Activated CD4-positive, alpha-beta T cell treated with anti-CD3 and anti-CD28 coated beads, Interleukin-2, amount 50 U/mL, for 16 hours (primary cell): ENCODE measurements around the gene RALGPS1.

ENCODE experiments used
- DNase-seq: peaks from one replicate; pipeline ENCODE4 v3.0.0-alpha.2; 2020

The RALGPS1 gene

GRCh38 chr9:127123064-127123890, 208.7 kb downstream of the RALGPS1 start:
- no peak for DNase-seq

DNA sequence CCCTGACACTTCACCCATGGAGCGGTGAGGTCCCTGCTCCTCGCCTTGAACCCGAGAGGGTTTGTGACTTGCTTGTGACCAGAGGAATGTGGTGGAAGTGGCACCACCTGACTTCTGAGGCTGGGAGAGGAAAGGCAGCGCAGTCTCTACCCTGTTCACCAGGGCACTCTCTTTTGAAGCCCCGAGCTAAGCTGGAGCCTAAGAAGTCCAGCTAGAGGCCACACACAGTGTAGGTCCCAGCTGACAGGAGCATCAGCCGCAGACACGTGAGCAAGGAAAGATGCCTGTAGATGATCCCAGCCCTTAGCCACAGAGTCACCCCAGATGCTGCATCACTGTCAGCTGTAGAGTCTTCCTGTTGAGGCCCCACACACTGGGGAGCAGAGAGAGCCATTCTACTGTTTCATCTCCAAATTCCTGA, 209.5 kb downstream of the RALGPS1 start:
- no peak for DNase-seq

GRCh38 chr9:127124792-127125191, 210.2 kb downstream of the RALGPS1 start:
- no peak for DNase-seq

DNA sequence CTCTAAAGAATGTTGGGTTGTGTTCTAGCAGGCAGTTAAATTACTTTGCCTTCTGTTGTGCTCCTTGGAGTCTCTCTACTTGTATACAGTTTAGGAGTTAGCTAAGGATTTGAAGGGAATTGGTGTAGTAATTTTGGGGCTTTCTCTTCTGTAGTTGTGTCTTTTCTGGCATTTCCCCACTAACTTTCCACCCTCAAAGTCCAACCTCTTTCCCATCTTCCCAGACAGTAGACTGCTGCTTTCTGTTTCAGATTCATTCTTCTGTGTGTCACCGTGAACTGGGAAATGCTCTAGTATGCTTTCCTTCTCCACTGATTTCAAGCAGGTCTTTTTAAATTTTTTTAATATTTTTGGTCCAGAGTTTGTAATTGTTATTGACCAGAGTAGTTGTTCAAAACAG, 212.4 kb downstream of the RALGPS1 start:
- no peak for DNase-seq

DNA sequence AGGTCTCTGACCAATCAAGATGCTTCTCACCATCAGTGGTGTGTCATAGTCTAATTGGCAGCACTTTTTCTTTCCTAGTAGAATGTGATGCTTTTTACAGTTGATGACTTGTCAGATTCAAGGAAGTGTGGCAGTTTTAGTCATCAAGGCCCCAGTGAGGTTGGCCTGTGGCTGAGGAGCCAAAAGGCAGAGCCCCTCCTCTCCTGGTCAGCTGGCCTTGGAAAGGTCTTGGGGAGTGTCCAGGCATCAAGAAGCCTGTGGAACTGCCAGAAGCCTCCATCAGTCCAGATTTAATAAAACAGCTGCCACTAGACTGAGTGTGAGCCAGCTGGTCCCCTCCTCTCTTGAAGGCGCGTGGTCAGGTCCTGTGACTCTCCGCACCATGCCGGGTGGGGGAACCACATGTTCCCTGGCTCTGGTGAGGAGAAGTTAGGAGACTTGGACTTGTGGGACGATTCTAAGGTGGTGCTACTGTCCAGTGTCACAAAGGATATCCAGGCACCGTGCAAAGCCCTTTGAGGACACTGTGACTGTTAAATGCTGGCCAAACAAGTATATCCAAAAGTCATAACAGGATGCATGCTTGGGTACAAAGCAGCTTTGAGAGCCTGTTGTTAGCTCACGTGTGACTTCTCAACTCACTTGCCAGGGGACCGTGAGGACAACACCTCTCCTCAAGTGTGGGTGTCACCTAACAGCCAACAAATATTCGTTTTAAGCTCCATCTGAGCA, 213.9 kb downstream of the RALGPS1 start:
- no peak for DNase-seq

DNA sequence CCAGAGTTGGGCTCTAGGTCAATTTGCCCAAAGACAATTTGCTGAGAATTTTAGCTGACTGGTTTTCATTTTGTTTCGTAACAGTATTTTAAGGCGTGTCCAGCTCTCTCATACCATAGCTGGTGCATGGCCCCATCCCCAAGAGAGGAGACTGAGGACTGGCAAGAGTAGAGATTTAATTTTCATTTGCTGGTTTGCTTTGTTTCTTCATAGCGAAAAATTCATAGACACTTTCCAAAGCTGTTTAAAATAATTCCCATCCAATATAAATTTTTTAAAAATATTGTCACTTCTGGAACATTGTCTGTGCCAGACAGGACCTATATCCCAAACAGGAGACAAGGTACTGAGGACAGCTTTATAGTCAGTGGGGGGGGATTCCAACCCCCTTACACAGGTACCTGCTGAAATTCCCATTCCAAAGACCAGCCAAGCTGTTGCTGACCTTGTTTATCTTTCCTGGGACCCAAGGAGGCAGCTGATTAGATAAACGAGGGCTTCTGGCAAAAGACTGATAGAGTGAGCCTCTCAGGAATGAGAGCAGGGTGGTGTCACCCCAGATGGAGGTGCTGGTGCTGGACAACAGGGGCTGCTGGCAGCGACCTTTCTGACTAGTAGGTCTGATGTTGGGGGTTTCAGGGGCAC, 214.6 kb downstream of the RALGPS1 start:
- DNase-seq: no peak

GRCh38 chr9:127129718-127130085, 215.1 kb downstream of the RALGPS1 start:
- DNase-seq: no peak

DNA sequence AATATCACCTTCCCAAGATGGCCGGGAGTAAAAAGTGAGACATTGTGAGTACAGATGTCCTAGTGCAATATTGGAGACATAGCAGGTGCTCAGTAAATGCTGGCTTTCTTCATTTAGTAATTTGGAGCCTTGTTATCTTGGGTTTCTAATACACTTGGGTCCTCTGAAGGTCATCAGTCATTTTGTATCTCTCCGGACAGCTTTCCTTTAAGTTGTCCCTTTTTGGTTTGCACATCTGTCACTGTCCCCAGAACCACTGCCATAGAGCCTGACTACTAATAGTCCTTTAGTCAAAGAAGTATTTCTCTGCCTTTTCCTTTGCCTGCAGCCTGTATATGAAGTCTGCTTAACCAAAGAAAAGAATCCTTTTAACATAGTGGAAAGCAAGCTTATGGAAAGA, 215.7 kb downstream of the RALGPS1 start:
- no peak for DNase-seq

- DNase-seq: no peak
Observed at GRCh38 chr9:127130661-127131538, 216.3 kb downstream of the RALGPS1 start.

- no peak for DNase-seq
Observed at GRCh38 chr9:127131871-127132270, 217.3 kb downstream of the RALGPS1 start.

DNA sequence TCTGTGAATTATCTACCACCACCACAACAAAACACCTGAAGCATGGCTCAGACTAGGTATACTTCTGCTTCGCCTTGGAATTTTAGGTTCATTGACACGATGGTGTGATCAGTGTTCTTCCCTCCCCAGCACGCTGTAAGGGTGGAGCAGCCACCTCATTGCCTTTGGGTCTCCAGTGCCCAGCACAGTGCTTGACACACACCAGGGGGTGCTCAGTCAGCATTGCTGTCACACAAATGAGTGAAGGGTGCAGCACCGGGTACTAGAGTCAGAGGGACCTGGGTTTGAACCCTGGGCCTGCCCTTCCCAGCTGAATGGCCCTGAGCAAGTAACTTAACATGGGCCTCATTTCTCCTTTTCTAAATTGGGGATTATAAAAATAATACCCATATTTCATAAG, 217.8 kb downstream of the RALGPS1 start:
- no peak for DNase-seq

- DNase-seq: no peak
Observed at GRCh38 chr9:127132921-127133647, 218.5 kb downstream of the RALGPS1 start.

GRCh38 chr9:127133739-127134167, 219.2 kb downstream of the RALGPS1 start:
- no peak for DNase-seq

DNA sequence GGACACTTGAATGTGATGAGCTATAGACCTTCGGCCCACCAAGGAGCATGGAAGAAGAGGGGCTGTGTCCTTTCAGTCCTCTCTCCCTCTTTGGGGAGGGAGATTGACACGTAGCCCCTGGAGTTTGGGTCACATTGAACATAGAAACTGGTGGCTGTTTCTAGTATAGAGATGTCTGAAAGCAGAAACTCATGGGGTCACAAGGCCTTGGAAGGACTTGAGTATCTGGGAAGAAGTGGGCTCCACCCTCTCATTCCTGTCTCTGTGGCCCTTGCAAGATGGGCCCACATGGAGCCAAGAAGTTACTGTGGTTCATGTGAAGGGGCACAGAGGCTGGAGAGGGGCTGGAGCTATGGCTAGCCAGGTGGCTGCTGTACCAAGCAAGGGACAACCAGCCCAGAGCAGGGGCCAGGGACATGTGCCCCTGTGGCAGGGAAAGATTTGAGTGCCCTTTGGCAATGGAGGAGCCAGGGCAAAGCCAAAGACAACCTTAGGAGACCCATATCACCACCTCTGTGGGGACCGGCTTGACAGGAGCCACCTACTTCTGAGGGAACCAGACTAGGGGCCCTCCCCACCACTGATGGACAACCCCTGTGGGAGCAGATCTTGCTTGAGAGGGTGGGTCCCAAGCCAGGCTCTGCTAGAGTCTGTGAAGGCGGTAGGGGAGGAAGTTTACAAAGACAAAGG, 220.6 kb downstream of the RALGPS1 start:
- no peak for DNase-seq

GRCh38 chr9:127136081-127136879, 221.7 kb downstream of the RALGPS1 start:
- DNase-seq: no peak

DNA sequence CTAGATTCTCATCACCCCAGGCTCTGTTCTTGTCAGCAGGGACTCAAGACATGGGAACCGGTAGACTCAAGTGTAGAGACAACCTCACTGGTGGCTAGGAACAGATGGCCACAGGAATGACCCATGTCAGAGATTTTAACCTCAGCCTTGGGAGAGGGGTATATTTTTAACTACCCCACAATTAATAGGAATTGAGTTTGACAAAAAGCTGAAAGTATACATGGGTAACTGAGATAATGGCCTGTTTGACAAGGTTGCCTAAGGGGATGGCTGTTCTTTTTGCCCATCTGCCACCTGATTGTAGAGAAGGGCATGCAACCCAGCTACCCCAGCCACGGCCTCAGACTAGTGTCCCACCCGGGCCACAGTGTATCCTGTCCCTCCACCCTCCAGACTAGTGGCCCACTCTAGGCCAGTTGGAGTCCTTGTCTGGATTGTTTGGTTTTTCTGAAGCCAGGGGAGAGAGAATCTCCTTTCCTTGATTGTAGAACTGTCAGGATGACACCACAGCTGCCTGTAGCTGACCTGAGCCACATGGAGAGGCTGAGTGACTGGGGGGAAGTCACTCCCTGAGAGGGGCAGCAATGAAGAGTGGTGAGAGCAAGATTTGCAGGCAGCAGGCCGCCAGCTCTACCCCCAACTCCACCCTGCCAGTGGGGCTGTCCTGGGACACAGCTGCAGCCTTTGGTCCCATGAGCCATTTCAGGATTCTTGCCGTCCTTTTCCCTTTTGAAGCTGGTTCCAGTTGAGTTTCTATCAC, 222.5 kb downstream of the RALGPS1 start:
- no peak for DNase-seq

DNA sequence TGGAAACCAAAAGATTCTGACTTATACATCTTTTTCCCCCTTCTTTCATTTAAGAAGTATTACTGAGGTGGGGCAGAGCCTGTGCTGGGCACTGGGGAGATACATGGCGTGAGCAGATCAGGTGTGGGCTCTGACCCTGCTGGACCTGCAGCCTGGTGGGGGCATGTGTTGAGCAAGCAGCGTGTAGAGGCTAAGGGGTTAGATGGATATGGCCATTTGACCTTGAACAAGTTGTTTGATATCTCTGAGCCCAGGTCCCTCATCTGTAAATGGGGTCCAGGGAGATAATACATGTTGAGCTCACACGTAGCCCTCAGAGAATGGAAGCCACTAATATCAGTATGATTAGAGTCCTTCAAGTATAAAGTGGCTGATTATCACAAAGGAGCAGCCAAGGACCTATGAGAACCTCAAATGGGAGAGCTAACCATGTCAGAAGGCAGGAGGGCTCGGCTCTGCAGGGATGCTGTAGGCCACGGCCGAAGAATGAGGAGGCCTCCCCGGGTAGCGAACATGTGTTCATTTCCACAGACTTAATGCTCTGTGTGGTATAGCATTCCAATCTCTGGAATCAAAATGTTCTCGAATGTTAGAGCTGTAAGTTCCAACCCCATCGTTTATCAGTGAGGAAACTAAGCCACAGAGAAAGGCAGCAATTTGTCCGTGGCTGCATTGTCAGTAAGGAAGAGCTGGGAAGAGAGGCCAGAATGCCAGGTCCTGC, 223.2 kb downstream of the RALGPS1 start:
- DNase-seq: no peak

DNA sequence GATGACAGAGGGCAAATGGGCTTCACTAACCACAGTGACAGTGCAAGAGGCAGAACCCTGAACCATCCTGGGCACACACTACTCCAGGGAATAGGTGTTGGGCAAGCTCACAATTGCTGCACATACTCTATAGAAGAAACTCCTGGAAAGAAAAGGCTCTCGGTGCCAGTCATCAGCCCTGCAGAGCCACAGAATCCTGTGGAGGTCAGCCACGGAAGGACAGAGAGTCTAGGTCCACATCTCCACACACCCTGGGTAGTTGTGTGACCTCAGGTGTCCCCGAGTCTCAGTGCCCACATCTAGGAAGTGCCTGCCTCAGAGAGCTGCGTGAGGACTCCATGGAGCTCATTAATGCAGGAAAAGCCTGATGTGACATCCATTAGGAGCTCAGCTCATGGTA, 223.9 kb downstream of the RALGPS1 start:
- no peak for DNase-seq
